PC-9 (cell line): ENCODE measurements around the gene ESPNL. TPM values are rescaled to one million over a fixed set of nuclear protein-coding genes. Genes with fewer than 3 reads are reported as not detected.

ENCODE experiments used
- BruUV-seq: library from RNA; stranded (reverse); fragments of 400-500 nt; replicated peaks from 2 replicates; lab custom pipeline; 2021; lab: Mats Ljungman, UMichigan
- CTCF ChIA-PET: fragments of 300-600 bp; sonication (Branson Sonifier 250); formaldehyde crosslinking; loops from one replicate; lab custom pipeline; 2022; ENCODE audit warnings: antibody characterized with exemption; lab: Charles Lee
- POLR2A ChIA-PET: fragments of 300-600 bp; sonication (Branson Sonifier 250); formaldehyde crosslinking; loops from one replicate; lab custom pipeline; 2022; ENCODE audit warnings: antibody characterized with exemption; ENCODE audit not compliant: unreplicated experiment; lab: Charles Lee
- DNase-seq, 2 experiments: peaks; one replicate each; pipeline versions ENCODE4 v3.0.0 to v3.0.0-alpha.2; 2015 to 2022; ENCODE audit warnings: mixed read lengths in 1 of 2
- H2AFZ ChIP-seq: fragments of 200-600 bp; sonication (generic); 2 replicates; pipeline ENCODE4 v1.8.1; 2017; ENCODE audit warnings: antibody characterized with exemption
- H3F3A ChIP-seq: fragments of 200-600 bp; sonication (generic); 2 replicates; pipeline ENCODE4 v1.8.1; 2017; ENCODE audit warnings: antibody characterized with exemption, mild to moderate bottlenecking, low read depth; ENCODE audit not compliant: insufficient read depth
- H3K27ac ChIP-seq: fragments of 200-600 bp; sonication (generic); 2 replicates; pipeline ENCODE4 v1.6.1; 2016; ENCODE audit warnings: mixed run types
- H3K27me3 ChIP-seq: fragments of 200-600 bp; sonication (generic); 2 replicates; pipeline ENCODE4 v1.6.1; 2016; ENCODE audit warnings: low read depth, mixed run types; ENCODE audit not compliant: insufficient read depth
- H3K36me3 ChIP-seq: fragments of 200-600 bp; sonication (generic); 2 replicates; pipeline ENCODE4 v1.6.1; 2016; ENCODE audit warnings: low read depth, mixed run types
- H3K4me1 ChIP-seq: fragments of 200-600 bp; sonication (generic); replicated peaks from 2 replicates; pipeline ENCODE4 v1.6.1; 2016; ENCODE audit warnings: mixed run types; ENCODE audit not compliant: insufficient read depth
- H3K4me2 ChIP-seq: fragments of 200-600 bp; sonication (generic); 2 replicates; pipeline ENCODE4 v1.6.1; 2017; ENCODE audit warnings: mixed run types
- H3K4me3 ChIP-seq: fragments of 200-600 bp; sonication (generic); 2 replicates; pipeline ENCODE4 v1.6.1; 2016; ENCODE audit warnings: mixed run types
- H3K79me2 ChIP-seq: fragments of 200-600 bp; sonication (generic); 2 replicates; pipeline ENCODE4 v1.6.1; 2017; ENCODE audit warnings: low read depth, mixed run types
- H3K9me2 ChIP-seq: fragments of 200-600 bp; sonication (generic); 2 replicates; pipeline ENCODE4 v1.8.1; 2017; ENCODE audit warnings: mild to moderate bottlenecking; ENCODE audit not compliant: insufficient read depth
- H3K9me3 ChIP-seq: fragments of 200-600 bp; sonication (generic); 2 replicates; pipeline ENCODE4 v1.8.1; 2016; ENCODE audit warnings: low read depth; ENCODE audit not compliant: insufficient read depth
- H4K20me1 ChIP-seq: fragments of 200-600 bp; sonication (generic); 2 replicates; pipeline ENCODE4 v1.8.1; 2017; ENCODE audit not compliant: insufficient read depth
- EZH2 ChIP-seq: fragments of 200-600 bp; sonication (generic); IDR thresholded peaks from 2 replicates; pipeline ENCODE4 v1.8.0; 2017; ENCODE audit warnings: antibody characterized with exemption, low read depth
- intact Hi-C: fragments of 100-400 bp; cut with micrococcal nuclease; formaldehyde crosslinking; loops from one replicate; pipeline ENCODE4 v1.10.0; 2022; ENCODE audit not compliant: unreplicated experiment
- total RNA-seq: library from RNA; stranded (reverse); gene quantifications from 2 replicates; pipeline ENCODE4 v1.2.3, GENCODE V29; 2021
- TF ChIP-seq, protein P1 (sequence below): fragments of 200-600 bp; sonication (generic); conservative IDR thresholded peaks from 2 replicates; pipeline ENCODE4 v1.6.1; 2017; ENCODE audit warnings: mixed run types, antibody characterized with exemption, mild to moderate bottlenecking, moderate library complexity

ESPNL gene
- total RNA-seq, 1 experiment from 2014 or later, result 1.1 TPM

DNA sequence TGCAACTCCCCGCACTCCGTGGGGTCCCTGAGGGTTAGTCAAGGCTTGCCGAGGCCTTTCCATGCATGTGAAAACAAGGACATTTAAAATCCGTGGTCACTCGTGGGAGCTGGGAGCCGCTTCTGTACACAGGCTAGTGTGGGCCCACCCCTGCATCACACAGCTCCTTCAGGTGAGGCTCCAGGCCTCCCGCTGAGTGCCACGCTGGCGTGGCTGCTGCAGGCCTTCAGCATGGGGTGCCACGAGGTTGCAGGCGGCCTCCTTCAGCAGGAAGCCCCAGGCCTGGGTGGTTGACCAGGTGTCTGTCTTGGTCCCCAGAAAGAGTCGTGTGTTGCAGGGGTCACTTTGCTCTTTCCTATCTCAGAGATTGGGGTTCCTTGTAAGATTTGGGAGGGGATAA lies 44.9 kb downstream of the ESPNL start:
- H3K4me2 ChIP-seq, result no peak overlapping the region
- BruUV-seq, result no TSS peak
- no peak overlapping the region for H3K27ac ChIP-seq
- no peak for DNase-seq
- TF ChIP-seq, protein P1, sequence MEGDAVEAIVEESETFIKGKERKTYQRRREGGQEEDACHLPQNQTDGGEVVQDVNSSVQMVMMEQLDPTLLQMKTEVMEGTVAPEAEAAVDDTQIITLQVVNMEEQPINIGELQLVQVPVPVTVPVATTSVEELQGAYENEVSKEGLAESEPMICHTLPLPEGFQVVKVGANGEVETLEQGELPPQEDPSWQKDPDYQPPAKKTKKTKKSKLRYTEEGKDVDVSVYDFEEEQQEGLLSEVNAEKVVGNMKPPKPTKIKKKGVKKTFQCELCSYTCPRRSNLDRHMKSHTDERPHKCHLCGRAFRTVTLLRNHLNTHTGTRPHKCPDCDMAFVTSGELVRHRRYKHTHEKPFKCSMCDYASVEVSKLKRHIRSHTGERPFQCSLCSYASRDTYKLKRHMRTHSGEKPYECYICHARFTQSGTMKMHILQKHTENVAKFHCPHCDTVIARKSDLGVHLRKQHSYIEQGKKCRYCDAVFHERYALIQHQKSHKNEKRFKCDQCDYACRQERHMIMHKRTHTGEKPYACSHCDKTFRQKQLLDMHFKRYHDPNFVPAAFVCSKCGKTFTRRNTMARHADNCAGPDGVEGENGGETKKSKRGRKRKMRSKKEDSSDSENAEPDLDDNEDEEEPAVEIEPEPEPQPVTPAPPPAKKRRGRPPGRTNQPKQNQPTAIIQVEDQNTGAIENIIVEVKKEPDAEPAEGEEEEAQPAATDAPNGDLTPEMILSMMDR, result no peak
- no peak for TF ChIP-seq EZH2
- peaks cover 46% of the 10 kb centered on the region for H3K4me1 ChIP-seq
- CTCF ChIA-PET, result no interaction called here
- POLR2A ChIA-PET, result no interaction called here
- no peaks in the 10 kb centered on the region for H3K9me2 ChIP-seq
- H3K36me3 ChIP-seq, result no peaks in the 10 kb centered on the region
- H3K9me3 ChIP-seq, result no peaks in the 10 kb centered on the region
- H3F3A ChIP-seq, result peaks cover 21% of the 10 kb centered on the region
- intact Hi-C loops, result loop anchor here (10.0 kb wide), 1 partner anchor 100 kb away; the partner anchor contains the start of gene HES6
- H4K20me1 ChIP-seq, result no peaks in the 10 kb centered on the region
- no peak overlapping the region for H2AFZ ChIP-seq
- no peaks in the 10 kb centered on the region for H3K79me2 ChIP-seq
- H3K4me3 ChIP-seq, result no peak overlapping the region
- no peaks in the 10 kb centered on the region for H3K27me3 ChIP-seq

DNA sequence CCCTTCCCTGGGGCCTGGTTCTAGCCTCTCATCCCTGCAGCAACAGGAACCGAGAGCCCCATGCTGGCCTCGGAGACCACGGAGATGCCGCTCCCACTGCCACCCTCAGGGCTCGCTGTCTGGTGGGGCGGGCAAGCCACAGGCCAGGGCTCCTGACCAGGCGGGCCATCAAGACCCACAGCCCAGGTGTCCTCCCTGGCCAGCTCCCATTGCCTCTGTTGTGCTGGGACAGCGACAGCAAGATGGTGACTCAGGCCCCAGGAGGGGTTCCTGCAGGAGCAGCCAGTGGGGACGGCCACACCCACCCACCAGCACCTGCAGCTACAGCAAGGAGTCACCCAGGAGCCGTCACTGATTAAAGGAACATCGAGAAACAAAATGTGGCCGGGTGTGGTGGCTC lies 45.7 kb downstream of the ESPNL start:
- Histone ChIP-seq H3K79me2 (no peaks in the 10 kb centered on the region), H2AFZ (no peak overlapping the region), H3K36me3 (no peaks in the 10 kb centered on the region), H3K9me3 (no peaks in the 10 kb centered on the region), H3K4me1 (peaks cover 44% of the 10 kb centered on the region), H4K20me1 (no peaks in the 10 kb centered on the region), H3K4me3 (no peak overlapping the region), H3F3A (peaks cover 21% of the 10 kb centered on the region), H3K4me2 (peak overlapping the region; percentile 48; the same call in 1 of the 2 replicates), H3K27me3 (no peaks in the 10 kb centered on the region), H3K27ac (no peak overlapping the region), H3K9me2 (no peaks in the 10 kb centered on the region)
- ChIA-PET CTCF (interaction anchor here (0.7 kb wide), 1 partner anchor 13 kb away, joined by 3 read pairs; no protein-coding TSS in a partner anchor), POLR2A (no interaction called here)
- intact Hi-C loops, result loop anchor here (10.0 kb wide), 1 partner anchor 99 kb away; the partner anchor contains the start of gene HES6
- DNase-seq, result peak; percentile 82 to 90
- no TSS peak for BruUV-seq
- TF ChIP-seq, protein P1, result no peak
- no peak for TF ChIP-seq EZH2

DNA sequence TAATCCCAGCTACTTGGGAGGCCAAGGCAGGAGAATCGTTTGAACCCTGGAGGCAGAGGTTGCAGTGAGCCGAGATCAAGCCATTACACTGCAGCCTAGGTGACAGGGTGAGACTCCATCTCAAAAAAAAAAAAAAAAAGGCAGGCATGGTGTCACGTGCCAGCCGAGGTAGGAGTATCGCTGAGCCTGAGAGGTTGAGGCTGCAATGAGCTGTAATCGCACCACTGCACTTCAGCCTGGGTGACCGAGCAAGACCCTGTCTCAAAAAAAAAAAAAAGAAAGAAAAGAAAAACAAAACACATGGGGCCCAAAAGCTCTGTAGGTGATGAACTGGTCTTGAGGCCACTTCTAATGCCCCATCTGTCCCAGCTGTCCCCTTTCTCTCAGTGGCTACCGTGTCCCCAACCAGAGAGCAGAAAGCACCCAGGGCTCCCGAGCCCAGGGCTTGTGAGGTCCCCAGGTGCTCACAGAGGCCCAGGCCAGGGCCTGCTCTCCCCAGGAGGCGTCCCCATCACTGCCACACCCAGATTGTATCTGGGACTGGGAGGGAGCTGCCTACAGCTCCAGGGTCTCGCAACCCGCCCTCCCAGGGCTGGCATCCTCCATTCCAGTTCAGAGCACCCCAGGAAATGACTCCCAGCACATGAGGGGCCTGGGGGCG lies 46.9 kb downstream of the ESPNL start:
- no TSS peak for BruUV-seq
- Histone ChIP-seq H3F3A (peaks cover 14% of the 10 kb centered on the region), H3K9me2 (no peaks in the 10 kb centered on the region), H3K36me3 (no peaks in the 10 kb centered on the region), H2AFZ (no peak overlapping the region), H4K20me1 (no peaks in the 10 kb centered on the region), H3K27me3 (no peaks in the 10 kb centered on the region), H3K79me2 (no peaks in the 10 kb centered on the region), H3K4me2 (no peak overlapping the region), H3K9me3 (no peaks in the 10 kb centered on the region), H3K27ac (no peak overlapping the region), H3K4me1 (peaks cover 32% of the 10 kb centered on the region), H3K4me3 (no peak overlapping the region)
- intact Hi-C loops, result loop anchor here (10.0 kb wide), 1 partner anchor 98 kb away; the partner anchor contains the start of gene HES6
- ChIA-PET CTCF (interaction anchor here (0.7 kb wide), 2 partner anchors 9 to 178 kb away, joined by 4 to 5 read pairs; no protein-coding TSS in a partner anchor), POLR2A (interaction anchor here (0.7 kb wide), 2 partner anchors 30 to 557 kb away, joined by 3 to 4 read pairs; no protein-coding TSS in a partner anchor)
- DNase-seq, result no peak
- TF ChIP-seq, protein P1, result no peak
- TF ChIP-seq EZH2, result no peak
